Measurements from ENCODE around the gene ARID1B. TPM values are rescaled to one million over a fixed set of nuclear protein-coding genes. Genes with fewer than 3 reads are reported as not detected.

ARID1B gene
- total and polyA plus RNA-seq, 11 donors: 15.3 to 76.1 (median 40.7) TPM

- Histone ChIP-seq H3K27ac (no peak overlapping the region), H3K27me3 (no peaks in the 10 kb centered on the region), H3K4me1 (peaks cover 0 to 16% (median 6%) of the 10 kb centered on the region in 12 donors), H3K4me3 (no peak overlapping the region), H3K9me3 (no peaks in the 10 kb centered on the region), H3K36me3 (peaks cover 0 to 15% (median 0%) of the 10 kb centered on the region in 9 donors)
- ATAC-seq (no peak), DNase-seq (no peak)
- intact Hi-C loops (cut with DNase I): loop anchor here in 2 of 10 donors (5.0 to 10.0 kb wide), 2 partner anchors 137 to 310 kb away; no protein-coding TSS in a partner anchor
- TF ChIP-seq POLR2A (IDR thresholded peaks at IDR 0.05) (no peak), CTCF (IDR thresholded peaks at IDR 0.05) (no peak)
These were observed 397.6 kb downstream of the ARID1B start for GRCh38 chr6:157174731-157175130.

GRCh38 chr6:157177731-157178336 is 400.7 kb downstream of the ARID1B start:
- DNase-seq (no peak), ATAC-seq (no peak)
- Histone ChIP-seq H3K27me3 (no peaks in the 10 kb centered on the region), H3K27ac (no peak overlapping the region), H3K9me3 (no peaks in the 10 kb centered on the region), H3K4me3 (no peak overlapping the region), H3K36me3 (peaks cover 0 to 37% (median 28%) of the 10 kb centered on the region in 9 donors), H3K4me1 (peaks cover 0 to 2% (median 0%) of the 10 kb centered on the region in 12 donors)
- WGBS, 4 donors: 93 to 97% (median 96%) methylated on average over 15 of the region's 15 CpGs
- TF ChIP-seq POLR2A (IDR thresholded peaks at IDR 0.05): no peak
- intact Hi-C loops (cut with DNase I): loop anchor here in 1 of 10 donors (10.0 kb wide), 1 partner anchor 313 kb away; no protein-coding TSS in a partner anchor

- H3K27ac ChIP-seq: no peak overlapping the region
- DNase-seq (no peak), ATAC-seq (no peak)
- TF ChIP-seq POLR2A (IDR thresholded peaks at IDR 0.05) (no peak), CTCF (IDR thresholded peaks at IDR 0.05) (no peak)
- no peaks in the 10 kb centered on the region for H3K9me3 ChIP-seq
- H3K4me3 ChIP-seq: no peak overlapping the region
- intact Hi-C loops (cut with DNase I): loop anchor here (5.0 to 10.0 kb wide), 13 partner anchors 144 to 1857 kb away; partner anchors contain the start of gene ARID1B (in 3 of the 10)
- 93 to 96% (median 95%) methylated on average over 4 to 5 of the region's 5 CpGs for WGBS, 4 donors
- H3K4me1 ChIP-seq: peaks cover 0 to 19% (median 5%) of the 10 kb centered on the region in 12 donors
- H3K36me3 ChIP-seq: peaks cover 0 to 63% (median 50%) of the 10 kb centered on the region in 9 donors
- H3K27me3 ChIP-seq: no peaks in the 10 kb centered on the region
These were observed 404.5 kb downstream of the ARID1B start for GRCh38 chr6:157181649-157182048.

- no peak for DNase-seq
- Histone ChIP-seq H3K36me3 (peaks cover 0 to 70% (median 50%) of the 10 kb centered on the region in 9 donors), H3K27me3 (no peaks in the 10 kb centered on the region), H3K4me3 (no peak overlapping the region), H3K27ac (no peak overlapping the region), H3K4me1 (peaks cover 0 to 29% (median 8%) of the 10 kb centered on the region in 12 donors), H3K9me3 (no peaks in the 10 kb centered on the region)
- no peak for ATAC-seq
- 79 to 83% (median 81%) methylated on average over 14 to 15 of the region's 15 CpGs for WGBS, 4 donors
- TF ChIP-seq CTCF (IDR thresholded peaks at IDR 0.05): no peak
- intact Hi-C loops (cut with DNase I): loop anchor here (1.0 to 10.0 kb wide), 14 partner anchors 145 to 1858 kb away; partner anchors contain the start of gene ARID1B (in 3 of the 10)
These were observed 405.5 kb downstream of the ARID1B start for GRCh38 chr6:157182503-157183264.
